SIG-M5 treated with dmso at 0.1 percent for 504 hours (cell line): ENCODE measurements around the gene CERS1.
A peak's percentile ranks its signal among the peaks of the same experiment; 100 is the strongest.

Experiments
- DNase-seq: peaks from one replicate; lab custom pipeline; 2025; ENCODE audit not compliant: unreplicated experiment; lab: John Stamatoyannopoulos, UW

Gene CERS1

DNA sequence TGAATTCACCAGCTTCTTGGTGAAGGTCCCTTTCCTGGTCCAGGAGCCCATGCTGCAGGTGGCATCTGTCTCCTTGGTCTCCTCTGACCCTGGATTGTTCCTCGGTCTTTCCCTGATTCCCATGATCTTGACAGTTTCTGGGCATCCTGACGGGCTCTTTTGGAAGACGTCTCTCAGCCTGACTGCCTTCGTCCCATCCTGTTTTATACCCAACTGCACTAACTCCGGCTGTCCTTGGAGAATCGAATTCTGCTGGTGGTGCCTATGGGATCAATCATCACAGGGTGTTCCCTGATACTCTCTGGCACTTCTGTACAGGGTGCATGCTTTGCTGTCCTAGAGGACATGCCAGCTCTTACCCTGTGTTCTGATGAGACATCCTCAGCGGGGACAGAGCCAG lies 19.1 kb downstream of the CERS1 start:
- no peak for DNase-seq

DNA sequence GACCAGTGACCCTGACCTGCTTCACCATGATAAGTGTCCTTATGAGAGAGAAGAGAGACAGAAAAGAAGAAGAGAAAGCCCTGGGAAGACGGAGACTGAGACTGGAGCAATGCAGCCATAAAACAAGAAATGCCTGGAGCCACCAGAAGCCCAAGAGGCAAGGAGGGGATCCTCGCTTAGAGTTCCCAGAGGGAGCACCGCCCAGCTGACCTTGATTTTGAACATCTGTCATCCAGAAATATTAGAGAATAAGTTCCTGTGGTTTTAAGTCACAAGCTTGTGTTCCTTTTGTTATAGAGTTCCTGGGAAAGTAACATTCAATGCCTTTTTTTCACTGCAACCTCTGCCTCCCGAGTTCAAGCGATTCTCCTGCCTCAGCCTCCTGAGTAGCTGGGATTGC lies 20.2 kb downstream of the CERS1 start:
- DNase-seq = no peak

DNA sequence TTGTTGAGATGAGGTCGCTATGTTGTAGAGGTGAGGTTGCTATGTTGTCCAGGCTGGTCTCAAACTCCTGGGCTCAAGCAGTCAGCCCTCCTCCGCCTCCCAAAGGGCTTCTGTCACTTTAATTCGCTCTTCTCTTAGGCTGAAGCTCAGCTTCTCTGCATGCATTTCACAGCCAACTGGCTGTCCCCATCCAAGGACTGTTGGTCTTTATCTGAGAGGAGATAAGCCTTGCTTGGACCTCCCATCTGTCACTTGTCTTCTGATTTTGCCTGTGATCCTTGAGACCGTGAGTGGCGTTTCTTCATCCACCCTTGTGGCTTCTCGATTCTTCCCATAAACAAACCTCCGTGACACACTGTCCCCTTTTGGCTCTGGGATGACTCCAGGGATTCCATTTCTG lies 24.4 kb downstream of the CERS1 start:
- DNase-seq = no peak

DNA sequence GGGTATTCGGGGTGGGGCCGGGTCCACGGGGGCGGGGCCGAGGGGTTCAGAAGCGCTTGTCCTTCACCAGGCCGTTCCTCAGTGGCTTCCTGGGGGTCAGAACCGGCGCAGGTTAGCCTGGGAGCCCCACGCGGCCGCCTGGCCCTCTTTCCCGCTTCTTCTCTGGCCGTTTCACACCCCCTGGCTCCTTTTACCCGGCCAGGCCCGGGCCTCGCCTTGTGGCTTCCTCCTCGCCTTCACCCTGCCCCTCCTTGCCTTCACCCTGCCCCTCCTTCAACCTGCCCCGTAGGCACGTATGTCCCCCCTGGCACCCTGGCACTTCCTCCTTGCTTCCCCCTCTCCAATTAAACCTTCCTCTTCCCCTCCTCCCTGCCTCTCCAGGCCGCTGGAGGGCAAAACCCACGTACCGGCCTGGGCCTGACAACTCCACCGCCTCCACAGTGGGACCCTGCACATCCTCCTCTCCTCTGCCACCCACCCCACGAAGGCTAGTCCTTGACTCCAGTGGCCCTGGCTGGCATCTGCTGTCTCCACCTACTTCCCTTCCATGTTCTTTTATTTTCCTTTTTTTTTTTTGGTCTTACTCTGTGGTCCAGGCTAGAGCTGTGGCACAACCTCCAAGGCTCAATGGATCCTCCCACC lies 25.3 kb downstream of the CERS1 start:
- DNase-seq = no peak

DNA sequence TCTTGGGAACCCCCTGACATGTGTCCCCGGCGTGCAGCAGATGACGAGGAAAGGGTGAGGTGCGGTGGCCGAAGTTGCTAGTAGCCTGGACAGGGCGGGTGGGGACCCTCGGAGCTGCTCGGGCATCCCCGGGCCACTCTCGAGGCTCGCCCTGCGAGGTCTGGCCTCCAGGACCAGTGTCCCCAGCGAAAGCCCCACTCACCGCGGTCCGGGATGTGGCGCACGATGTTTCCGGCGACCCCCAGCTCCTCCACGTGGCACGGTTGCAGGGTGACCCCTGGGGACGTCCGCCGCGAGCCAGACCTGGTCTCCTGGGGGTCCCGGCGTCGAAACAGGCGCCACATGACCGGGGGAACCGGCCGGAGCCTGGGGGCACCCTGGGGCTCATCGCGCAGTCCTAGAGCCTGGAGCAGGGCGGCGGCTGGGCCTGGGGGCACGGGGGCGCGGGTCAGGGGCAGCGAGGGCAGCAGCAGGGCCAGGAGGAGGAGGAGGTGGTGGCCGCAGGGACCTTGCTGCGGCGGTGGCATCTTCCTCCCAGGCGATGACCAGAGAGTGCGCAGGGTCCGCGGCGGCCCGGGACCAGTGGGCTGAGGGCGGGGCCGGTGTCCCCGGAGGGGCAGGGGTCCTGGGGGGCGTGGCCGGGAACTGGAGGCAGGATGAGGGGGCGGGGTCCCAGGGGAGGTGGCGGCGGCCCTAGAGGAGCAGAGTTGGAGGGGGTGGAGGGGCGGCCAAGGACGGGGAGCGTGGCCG lies 26.0 kb downstream of the CERS1 start:
- DNase-seq = no peak

DNA sequence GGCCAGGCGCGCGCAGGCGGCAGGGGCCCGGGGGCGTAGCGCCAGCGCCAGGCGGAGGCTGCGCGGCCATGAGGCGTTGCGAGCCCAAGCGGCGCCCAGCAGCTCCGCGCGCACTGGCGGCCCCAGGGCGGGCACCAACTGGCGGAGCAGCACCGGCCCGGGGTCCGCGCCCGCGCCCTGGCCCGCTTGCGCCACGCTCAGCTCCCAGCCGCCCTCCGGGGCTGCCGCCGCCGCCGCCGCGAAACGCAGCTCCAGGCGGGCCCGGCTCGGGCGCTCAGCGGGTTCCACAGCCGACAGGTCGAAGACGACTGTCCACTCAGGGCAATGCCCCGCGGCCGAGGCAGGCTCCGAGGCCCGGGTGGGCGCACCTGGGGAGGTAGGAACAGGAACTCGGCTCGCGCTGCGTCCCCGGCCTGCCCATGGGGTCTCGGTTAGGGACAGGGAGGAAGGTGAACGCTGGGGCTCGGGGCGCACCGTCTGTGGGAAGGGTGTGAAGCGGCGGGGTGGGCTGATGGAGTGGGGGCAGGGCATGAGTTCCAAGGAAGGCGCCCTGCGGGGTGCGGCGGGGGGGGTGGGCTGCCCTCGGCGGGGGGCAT lies 26.8 kb downstream of the CERS1 start:
- DNase-seq = no peak

DNA sequence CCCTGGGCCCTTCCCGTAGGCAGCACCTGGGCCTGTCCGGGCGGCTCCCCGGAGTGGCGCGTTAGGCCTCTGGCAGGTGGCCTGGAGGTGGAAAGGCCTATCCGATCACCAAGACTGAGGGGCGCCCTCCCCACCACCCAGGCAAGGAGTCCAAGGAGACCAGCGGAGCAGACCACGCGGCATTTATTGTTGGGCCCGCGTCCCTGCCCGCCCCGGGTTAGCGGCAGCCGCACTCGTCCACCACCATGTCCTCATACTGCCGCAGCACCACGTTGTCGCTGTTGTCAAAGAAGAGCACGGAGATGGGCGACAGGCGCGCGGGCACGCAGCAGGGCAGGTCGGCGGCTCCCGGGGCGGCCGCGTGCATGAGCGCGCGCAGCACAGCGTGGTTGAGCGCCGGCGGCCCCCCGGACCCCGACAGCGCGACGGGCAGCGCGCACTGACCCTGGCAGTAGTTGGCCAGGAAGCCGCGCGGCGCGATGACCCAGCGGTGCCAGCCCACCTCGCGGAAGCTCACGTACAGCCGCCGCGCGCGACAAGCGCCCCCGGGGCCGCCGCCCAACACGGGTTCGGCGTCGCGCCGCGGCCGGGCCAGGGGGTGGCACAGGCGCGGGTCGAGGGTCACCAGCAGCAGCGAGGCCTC lies 27.5 kb downstream of the CERS1 start:
- no peak for DNase-seq

DNA sequence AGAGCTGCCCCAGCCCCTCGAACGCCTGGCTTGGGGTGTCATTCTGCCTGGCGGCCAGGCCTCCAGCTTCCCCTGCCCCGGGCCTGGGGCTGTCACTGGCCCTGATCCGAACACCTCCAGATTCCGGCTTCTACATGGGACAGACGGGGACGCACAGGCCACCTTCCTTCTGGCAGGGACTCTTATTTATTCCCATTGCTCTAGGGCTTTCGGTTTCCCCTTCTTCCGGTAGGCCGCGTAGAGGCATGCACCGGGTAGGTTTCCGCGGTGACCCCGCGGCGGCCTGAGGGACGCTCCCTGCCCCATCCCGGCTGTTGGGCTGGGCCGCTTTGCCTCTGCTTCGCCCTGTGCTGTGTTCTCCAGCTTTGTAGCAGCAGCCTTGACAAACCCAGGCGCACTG lies 28.2 kb downstream of the CERS1 start:
- DNase-seq = no peak

DNA sequence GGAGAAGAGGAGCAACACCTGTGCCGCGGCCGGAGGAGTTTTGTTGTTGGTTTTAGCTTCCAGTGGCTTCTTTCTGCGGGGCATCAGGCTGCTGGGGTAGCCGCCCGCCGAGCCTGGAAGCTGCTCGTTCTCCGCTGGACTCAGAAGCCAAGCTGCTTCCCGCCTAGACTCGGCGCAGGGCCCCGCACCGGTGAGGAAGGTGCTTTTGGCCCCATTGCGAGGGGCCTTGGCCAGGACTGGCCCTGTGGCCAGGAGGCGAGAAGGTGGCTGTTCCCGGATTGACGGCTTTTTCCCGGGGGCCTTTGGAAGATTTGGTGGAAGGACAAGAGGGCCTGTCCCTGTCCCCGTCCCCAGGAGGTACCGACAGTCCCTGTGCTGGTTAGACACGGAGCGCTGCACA lies 28.8 kb downstream of the CERS1 start:
- no peak for DNase-seq

DNA sequence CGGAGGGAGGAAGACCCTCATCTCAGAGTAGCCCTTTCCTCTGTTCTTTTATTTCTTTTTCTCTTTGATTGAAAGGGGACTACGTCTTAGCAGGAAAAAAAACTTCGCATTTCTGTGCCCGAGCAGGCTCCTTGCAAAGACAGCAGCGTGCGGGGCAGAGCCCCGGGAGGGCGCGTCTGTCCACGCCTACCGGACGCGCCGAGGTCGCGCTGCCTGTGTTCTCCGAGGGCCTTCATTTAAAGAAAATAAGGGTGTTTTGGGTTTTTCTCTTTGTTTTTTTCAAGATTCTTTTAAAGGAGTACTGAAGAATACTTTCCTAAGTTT lies 29.2 kb downstream of the CERS1 start:
- DNase-seq = no peak

DNA sequence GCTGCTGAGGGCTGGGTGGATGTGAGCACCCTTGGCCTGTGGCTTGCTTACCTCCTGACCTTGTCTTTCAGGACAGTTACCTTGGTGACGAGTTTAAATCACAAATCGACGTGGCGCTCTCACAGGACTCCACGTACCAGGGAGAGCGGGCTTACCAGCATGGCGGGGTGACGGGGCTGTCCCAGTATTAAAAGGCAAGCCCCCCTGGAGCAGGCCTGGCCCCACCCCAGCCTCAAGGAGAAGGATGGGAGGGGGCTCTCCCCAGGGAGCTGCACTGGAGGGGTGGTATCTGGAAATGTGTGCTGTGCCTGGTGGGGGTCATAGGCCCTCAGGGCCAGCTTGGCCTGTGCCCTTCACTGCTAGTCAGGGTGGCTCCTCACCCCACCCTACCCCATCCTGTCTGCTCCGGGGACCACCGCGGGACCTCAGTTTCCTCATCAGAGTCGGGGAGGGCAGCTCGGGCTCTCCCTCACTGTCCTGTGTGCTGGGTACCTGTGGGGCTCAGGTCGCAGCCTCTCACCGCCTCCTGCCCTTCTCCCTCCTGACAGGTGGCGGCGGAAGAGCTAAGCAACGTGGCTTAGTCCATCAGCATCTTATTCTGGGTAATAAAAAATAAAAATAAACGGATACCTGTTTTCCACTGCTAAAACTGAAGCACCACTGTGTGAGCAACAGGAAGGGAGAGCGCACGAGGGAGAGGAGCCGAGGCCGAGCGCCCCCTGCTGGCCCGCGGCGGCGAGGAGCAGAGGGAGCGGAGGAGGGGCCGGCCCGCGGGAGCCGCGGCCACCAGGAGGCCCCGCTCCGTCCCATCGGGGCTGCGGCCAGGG lies 29.8 kb downstream of the CERS1 start:
- DNase-seq = peak; percentile 27

DNA sequence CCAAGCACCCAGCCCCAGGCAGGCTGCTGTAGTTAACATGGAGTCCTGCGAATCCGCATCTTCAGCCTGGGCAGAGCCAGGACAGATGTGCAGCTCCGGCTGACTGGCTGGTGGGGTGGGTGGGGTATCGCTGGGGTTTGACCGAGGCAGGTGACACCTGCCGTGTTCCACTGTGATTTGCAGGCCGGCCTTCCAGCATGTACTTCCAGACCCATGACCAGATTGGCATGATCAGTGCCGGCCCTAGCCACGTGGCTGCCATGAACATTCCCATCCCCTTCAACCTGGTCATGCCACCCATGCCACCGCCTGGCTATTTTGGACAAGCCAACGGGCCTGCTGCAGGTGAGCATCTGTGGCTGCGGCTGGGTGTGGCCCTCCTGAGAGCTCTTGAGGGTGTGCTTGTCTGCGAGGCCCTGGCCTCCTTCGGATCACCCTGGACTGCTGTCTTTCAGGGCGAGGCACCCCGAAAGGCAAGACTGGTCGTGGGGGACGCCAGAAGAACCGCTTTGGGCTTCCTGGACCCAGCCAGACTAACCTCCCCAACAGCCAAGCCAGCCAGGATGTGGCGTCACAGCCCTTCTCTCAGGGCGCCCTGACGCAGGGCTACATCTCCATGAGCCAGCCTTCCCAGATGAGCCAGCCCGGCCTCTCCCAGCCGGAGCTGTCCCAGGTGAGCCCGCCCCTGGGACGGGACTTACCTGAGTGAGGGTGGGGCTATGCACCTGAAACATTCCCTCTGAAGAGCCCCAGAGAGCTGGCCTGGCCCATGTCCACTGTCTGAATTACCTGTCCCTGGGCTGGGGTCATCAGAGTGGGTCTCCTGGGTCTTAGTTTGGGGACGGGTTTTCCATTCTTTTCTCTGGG lies 30.6 kb downstream of the CERS1 start:
- no peak for DNase-seq

DNA sequence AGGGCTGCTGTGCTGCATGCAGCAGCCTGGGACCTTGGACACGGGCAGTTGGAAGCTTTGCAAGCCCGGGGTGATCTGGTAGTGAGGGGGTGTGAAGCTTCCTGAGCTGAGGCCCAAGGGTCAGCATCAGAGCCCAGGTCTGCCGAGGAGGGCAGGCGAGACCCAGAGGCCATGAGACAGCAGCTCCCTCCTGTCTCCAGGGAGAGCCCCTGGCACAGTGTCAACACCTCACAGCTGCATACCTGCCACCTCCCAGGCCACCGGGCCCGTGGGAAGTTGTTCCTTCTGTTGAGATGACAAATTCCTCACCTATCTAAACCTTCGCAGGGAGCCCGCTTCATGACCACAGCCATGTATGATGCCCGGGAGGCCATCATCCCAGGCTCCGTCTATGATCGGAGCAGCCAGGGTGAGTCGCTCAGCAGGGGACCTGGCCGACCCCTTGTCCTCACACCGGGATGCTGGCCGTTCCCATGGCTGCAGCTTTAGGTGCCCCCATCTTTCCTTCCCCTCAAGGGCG lies 32.1 kb downstream of the CERS1 start:
- DNase-seq = no peak

DNA sequence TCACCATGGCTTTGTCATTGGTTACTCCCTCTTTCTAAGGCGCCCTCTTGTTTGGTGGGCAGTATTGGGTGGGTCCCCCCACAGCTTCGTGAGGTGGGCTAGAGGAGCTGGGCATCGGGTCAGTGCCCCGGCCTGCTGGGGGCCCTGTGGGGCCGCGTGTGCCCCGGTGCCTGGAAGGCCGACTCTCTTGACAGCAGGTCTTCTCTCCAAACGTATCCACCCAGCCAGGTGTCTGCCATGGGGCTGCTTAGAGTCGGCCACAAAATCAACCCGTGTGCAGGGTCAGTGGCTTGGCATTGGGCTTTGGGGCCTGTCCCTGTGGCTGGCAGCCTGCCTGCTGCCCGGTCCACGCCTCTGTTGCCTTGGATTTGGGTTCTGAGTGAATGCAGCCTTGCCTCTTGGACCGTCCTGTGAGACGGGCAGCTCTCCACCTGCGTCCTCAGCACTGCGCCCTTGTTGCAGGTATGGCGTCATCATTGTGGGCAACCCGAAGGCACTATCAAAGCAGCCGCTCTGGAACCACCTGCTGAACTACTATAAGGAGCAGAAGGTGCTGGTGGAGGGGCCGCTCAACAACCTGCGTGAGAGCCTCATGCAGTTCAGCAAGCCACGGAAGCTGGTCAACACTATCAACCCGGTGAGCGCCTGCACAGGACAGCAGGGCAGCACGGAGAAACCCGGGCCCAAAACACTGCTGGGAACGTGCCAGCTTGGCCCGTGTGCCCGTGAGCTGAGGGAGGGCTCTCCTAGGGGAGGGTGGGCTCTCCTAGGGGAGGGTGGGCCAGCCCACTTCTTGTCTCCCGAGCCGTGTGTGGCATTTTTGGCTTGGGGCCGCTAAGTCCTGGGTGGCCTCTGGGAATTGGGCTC lies 32.7 kb downstream of the CERS1 start:
- no peak for DNase-seq

DNA sequence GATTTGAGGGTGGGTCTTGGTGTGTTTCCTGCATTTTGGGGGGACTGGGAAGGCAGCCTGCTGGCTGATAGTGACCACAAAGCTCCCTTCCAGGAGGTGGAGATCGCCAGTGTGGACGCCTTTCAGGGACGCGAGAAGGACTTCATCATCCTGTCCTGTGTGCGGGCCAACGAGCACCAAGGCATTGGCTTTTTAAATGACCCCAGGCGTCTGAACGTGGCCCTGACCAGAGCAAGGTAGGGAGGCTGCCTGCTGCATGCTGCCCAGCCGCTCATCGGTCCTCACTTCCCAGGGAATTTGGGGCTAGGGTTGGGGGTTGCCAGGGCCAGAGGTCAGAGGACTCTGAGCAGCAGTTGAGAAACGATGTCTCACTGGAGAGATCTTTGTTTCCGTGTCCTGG lies 34.0 kb downstream of the CERS1 start:
- DNase-seq = no peak

DNA sequence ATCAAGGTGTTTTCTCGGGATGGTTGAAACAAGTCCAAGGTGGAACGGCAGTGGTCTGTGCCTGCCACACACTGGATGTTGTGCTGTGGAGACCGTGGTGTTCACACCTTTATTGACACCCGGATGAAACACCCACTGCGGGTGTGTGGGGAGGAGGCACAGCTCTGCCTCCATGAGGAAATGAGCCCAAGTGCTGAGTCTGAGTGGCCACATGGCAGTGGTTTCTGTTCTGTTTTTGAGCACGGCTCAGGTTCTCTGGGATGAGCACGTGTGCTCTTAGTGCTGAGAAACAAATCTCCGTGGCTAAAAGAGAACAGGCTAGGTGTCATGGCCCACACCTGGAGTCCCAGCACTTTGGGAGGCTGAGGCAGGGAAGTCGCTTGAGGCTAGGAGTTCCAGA lies 34.7 kb downstream of the CERS1 start:
- peak; percentile 42 for DNase-seq

DNA sequence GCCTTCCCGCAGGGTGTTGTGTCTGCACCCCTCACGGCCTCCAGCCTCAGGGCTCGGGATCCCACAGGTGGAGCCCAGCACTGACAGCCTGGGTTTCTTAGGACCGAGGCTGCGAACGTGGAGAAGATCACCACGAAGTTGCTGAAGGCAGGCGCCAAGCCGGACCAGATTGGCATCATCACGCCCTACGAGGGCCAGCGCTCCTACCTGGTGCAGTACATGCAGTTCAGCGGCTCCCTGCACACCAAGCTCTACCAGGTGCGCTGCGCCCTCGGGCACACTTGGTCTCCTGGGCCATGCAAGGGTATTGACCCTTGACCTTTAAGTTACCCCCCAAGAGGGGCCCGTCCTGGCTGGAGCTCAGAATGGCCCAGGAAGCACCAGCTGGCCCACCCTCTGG lies 35.2 kb downstream of the CERS1 start:
- DNase-seq = no peak

DNA sequence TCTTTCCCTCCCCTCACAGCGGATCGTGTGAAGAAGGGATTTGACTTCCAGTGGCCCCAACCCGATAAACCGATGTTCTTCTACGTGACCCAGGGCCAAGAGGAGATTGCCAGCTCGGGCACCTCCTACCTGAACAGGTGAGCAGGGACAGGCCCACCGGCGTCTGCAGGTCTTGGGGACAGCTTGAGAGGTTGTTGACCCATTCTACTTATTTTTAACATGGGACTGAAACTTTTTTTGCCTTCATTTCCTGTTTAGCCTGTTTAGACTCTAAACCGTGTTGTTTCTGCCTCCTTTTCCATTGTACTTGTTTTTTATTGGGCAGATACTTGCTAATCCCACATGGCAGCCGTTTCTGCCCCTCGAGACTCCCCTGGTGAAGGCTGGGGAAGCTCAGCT lies 35.7 kb downstream of the CERS1 start:
- no peak for DNase-seq

DNA sequence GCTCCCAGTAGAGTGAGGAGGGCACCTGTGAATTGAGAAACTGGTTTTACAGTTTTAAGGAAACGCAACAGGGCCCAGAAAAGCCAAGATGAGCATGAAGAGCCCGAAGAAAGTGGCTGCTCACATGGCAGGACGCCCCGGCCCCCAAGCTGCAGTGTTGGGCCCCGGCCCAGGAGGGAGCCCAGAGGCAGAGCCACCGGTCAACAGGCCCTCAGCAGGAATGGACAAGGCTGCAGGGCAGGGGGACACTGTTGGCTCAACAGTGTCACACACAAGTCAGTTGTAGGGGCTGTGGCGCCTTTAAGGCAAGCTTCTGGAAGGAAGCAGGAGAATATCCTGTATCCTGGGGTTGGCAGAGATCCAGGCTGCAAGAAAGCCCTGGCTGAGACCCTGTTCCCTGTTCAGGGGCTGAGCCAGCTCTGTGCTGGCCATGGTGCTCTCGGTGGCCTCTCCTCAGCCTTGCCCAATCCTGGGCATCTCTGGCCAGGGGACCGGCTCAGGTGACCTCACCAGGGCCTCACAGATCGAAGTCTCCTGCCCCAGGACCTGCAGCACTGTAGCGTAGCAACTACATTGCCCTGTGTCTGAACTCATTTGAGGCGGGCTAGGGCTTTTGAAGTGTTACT lies 36.2 kb downstream of the CERS1 start:
- no peak for DNase-seq
